Measurements from ENCODE around the gene CEP70.
"Not testable (repeated sequence)": the region's sequence is repeated elsewhere in the genome, so short reads cannot be mapped to it uniquely, and the experiment has no call there.

The CEP70 gene

GRCh38 chr3:138588445-138588844, 5.6 kb downstream of the CEP70 start:
- DNase-seq: no peak

GRCh38 chr3:138587374-138587773, 6.7 kb downstream of the CEP70 start:
- DNase-seq: no peak

GRCh38 chr3:138578961-138579574, 15.0 kb downstream of the CEP70 start:
- no peak for DNase-seq

DNA sequence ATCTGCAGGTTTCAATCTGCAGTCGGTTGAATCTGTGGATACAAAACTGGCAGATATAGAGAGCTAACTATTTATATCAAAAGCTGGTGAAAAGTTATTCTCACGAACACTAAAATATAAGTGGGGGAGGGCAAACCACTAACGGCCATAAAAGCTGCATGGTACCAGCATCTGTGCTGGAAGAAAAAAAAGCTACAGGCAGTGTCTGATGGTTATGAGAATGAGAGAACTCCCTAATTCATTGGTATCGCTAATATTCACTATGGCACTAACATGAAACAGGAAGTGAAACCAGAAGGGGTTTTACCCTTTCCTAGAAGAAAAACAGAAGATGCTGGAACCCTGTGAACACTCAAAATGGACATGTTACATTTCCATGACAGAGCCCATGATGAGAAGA, 15.9 kb downstream of the CEP70 start:
- no peak for DNase-seq

- no peak for DNase-seq
These were observed 20.9 kb downstream of the CEP70 start for GRCh38 chr3:138573138-138573537.

GRCh38 chr3:138569624-138570023, 24.4 kb downstream of the CEP70 start:
- not testable (repeated sequence) for DNase-seq

- no peak for DNase-seq
These were observed 25.0 kb downstream of the CEP70 start for GRCh38 chr3:138569090-138569489.

DNA sequence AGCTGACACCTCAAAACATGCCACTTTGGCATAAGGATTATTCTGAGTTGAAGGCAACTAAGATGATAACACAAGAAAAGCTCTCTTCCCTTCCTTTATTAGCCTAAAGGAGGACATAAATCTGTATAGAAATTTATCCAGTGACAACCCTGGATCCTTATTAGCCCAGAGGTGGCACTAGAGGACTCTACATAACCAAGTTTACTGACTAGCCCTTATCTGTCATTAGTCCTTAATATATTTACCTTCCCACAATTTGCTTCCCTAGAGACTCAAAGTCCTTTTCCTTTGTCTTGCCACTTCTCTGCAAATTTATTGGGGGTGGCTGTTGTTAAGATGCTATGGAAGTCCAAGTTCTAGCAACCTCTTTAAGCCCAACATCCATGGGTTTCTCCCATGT, 26.7 kb downstream of the CEP70 start:
- DNase-seq: no peak

DNA sequence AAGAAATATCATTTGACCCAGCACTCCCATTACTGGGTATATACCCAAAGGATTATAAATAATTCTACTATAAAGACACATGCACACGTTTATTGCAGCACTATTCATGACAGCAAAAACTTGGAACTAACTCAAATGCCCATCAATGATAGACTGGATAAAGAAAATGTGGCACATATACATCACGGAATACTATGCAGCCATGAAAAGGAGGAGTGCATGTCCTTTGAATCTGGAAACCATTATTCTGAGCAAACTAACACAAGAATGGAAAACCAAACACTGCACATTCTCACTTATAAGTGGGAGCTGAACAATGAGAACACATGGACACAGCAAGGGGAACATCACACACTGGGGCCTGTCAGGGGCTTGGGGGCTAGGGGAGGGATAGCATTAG, 27.8 kb downstream of the CEP70 start:
- not testable (repeated sequence) for DNase-seq

- DNase-seq: not testable (repeated sequence)
These were observed 31.2 kb downstream of the CEP70 start for GRCh38 chr3:138562902-138563301.

GRCh38 chr3:138560501-138560900, 33.6 kb downstream of the CEP70 start:
- no peak for DNase-seq

- DNase-seq: no peak
These were observed 34.9 kb downstream of the CEP70 start for GRCh38 chr3:138559134-138559533.

DNA sequence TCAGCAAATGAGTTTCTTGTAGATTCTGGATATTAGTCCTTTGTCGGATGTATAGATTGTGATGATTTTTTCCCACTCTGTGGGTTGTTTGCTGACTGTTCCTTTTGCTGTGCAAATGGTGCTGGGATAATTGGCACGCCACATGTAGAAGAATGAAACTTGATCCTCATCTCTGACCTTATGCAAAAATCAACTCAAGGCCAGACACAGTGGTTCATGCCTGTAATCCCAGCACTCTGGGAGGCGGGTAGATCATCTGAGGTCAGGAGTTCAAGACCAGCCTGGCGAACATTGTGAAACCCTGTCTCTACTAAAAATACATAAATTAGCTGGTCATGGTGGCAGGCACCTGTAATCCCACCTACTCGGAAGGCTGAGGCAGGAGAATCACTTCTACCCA, 39.3 kb downstream of the CEP70 start:
- not testable (repeated sequence) for DNase-seq

GRCh38 chr3:138550958-138551357, 43.1 kb downstream of the CEP70 start:
- DNase-seq: not testable (repeated sequence)

DNA sequence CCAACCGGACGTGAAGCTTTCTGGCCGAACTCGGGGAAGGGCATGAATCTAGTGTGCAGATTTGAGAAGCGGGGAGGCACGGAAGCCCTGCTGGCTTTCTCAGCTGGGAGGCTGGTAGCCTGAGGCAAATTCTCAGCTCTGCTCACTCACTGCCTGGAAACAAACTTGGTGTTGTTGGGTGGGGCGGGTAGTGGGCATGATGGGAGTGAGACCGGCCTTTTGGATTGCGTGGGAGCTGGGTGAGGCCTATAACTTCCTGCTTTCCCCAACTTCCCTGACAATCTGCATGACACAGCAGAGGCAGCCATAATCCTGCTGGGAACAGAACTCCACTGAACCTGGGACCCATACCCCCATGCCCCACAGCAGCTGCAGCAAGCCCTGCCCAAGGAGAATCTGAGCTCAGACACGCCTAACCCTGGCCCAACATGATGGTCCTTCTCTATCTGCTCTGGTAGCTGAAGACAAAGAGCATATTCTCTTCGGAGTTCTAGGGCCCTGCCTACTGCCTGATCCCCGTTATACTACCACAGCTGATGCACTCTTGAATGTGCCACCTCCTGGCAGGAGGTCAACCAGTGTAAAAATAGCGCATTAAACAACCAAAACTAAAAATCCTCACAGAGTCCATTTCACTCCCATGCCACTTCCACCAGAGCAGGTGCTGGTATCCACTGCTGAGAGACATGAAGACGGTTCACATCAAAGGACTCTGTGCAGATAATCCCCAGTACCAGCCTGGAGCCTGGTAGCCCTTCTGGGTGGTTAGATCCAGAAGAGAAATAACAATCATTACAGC, 44.7 kb downstream of the CEP70 start:
- DNase-seq: no peak

- DNase-seq: no peak
These were observed 46.6 kb downstream of the CEP70 start for GRCh38 chr3:138547342-138547975.

DNA sequence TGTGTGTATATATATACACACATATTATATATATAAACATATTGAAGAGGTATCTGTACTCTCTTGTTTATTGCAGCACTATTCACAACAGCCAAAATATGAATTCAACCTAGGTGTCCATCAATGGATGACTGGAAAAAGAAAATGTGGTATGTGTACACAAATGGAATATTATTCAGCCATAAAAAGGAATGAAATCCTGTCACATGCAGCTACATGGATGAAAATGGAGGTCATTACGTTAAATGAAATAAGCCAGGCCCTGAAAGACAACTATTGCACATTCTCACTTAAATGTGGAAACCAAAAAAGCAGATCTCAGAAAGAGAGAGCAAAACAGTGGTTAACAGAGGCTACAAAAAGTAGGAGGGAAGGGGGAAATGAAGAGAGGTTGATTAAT, 49.5 kb downstream of the CEP70 start:
- no peak for DNase-seq

GRCh38 chr3:138542977-138543376, 51.1 kb downstream of the CEP70 start:
- no peak for DNase-seq

DNA sequence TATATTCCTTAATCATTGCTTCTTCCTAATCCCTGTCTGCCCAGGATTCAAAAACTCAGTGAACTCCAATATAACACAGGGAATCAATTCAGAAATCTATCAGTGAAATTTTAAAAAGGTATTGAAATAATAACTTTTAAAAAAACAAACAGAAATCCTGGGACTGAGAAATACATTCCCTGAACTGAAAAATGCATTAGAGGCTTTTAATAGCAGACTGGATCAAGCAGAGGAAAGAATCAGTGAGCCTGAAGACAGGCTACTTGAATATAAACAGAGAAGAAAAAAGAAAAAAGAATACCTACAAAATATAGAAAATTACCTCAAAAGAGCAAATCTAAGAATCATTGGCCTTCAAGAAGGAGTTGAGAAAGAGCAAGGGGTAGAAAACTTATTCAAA, 54.7 kb downstream of the CEP70 start:
- DNase-seq: no peak

GRCh38 chr3:138521445-138521844, 72.6 kb downstream of the CEP70 start:
- not testable (repeated sequence) for DNase-seq

DNA sequence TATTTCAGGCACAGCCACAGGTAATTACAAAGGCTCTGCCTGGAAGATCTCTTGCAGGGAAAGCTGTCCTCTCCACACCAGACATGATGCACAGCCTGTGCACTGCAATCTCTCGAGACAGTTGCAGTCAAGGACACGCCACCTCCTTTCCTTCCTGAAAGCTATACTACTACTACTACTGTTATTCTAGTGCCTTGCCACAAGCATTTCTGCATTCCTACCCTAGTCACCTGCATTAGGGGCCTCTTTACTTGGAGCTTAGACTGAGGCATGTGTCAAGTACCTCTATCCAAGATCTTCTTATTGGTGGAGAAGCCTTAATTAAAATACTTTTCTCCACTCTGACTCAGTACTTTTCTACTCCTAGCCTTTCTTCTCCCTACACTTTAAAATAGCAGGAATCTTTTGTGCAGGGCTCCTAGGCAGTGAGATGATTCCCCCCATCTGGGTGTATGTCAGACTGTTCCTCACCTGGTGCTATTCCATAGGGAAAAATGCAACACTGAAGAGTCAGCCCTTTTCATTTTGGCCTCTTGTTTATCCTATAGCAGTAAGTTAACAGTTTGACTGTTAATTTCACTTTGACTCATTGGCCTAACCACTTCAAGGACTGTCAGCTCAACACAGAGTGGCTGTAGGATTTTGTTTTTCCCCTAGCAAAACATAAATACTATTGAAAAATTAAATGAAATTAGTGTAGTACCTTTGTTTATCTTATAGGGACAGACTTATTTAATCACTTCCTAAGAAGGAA, 80.8 kb downstream of the CEP70 start:
- no peak for DNase-seq

GRCh38 chr3:138511945-138512344, 82.1 kb downstream of the CEP70 start:
- DNase-seq: no peak

DNA sequence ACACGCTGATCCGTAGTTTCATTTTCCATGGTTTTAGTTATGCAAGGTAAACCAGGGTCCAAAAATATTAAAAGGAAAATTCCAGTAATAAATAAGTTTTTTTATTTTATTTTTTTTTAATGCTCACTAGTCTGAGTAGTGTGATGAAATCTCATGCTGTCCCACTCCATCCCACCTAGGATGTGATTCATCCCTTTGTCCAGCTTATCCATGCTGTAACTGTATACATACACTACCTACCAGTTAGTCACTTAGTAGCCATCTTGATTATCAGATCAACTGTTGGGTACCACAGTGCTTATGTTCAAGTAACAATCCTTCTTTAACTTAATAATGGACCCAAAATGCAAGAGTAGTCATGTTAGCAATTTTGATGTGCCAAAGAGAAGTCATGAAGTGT, 84.5 kb downstream of the CEP70 start:
- DNase-seq: no peak
